ENCODE results near the gene DLGAP5.

The DLGAP5 gene

GRCh38 chr14:55128386-55129085 is 62.8 kb downstream of the DLGAP5 start:
- DNase-seq, result no peak

- DNase-seq, result no peak
Measured at GRCh38 chr14:55127460-55127951, 63.9 kb downstream of the DLGAP5 start.

GRCh38 chr14:55126932-55127459 is 64.4 kb downstream of the DLGAP5 start:
- no peak for DNase-seq

- no peak for DNase-seq
Measured at GRCh38 chr14:55126034-55126433, 65.4 kb downstream of the DLGAP5 start.

- no peak for DNase-seq
Measured at GRCh38 chr14:55125403-55125802, 66.0 kb downstream of the DLGAP5 start.

- DNase-seq, result no peak
Measured at GRCh38 chr14:55124774-55125386, 66.5 kb downstream of the DLGAP5 start.

- no peak for DNase-seq
Measured at GRCh38 chr14:55123852-55124639, 67.3 kb downstream of the DLGAP5 start.

- no peak for DNase-seq
Measured at GRCh38 chr14:55123101-55123500, 68.3 kb downstream of the DLGAP5 start.

GRCh38 chr14:55122440-55122986 is 68.9 kb downstream of the DLGAP5 start:
- no peak for DNase-seq

- DNase-seq, result no peak
Measured at GRCh38 chr14:55121628-55122439, 69.6 kb downstream of the DLGAP5 start.

- DNase-seq, result no peak
Measured at GRCh38 chr14:55120571-55121495, 70.6 kb downstream of the DLGAP5 start.

- DNase-seq, result no peak
Measured at GRCh38 chr14:55118761-55119160, 72.6 kb downstream of the DLGAP5 start.

- DNase-seq, result no peak
Measured at GRCh38 chr14:55117803-55118441, 73.5 kb downstream of the DLGAP5 start.

- no peak for DNase-seq
Measured at GRCh38 chr14:55116246-55117030, 74.9 kb downstream of the DLGAP5 start.

GRCh38 chr14:55115861-55116245 is 75.5 kb downstream of the DLGAP5 start:
- no peak for DNase-seq

GRCh38 chr14:55115460-55115859 is 75.9 kb downstream of the DLGAP5 start:
- no peak for DNase-seq

GRCh38 chr14:55114720-55115119 is 76.7 kb downstream of the DLGAP5 start:
- no peak for DNase-seq

GRCh38 chr14:55111122-55111708 is 80.2 kb downstream of the DLGAP5 start:
- no peak for DNase-seq

GRCh38 chr14:55109836-55110235 is 81.5 kb downstream of the DLGAP5 start:
- no peak for DNase-seq

Data from NCI-H1105 (cell line).